MM.1S (cell line): ENCODE measurements around the gene ATP2A2.

ENCODE experiments used
- DNase-seq: peaks from one replicate; pipeline ENCODE4 v3.0.0-alpha.2; 2015
- H2AFZ ChIP-seq: fragments of 300-600 bp; sonication (generic); 2 replicates; pipeline ENCODE4 v1.6.0; 2016; ENCODE audit warnings: antibody characterized with exemption, low read length
- H3F3A ChIP-seq: fragments of 300-600 bp; sonication (generic); 2 replicates; pipeline ENCODE4 v1.6.1; 2016; ENCODE audit warnings: mild to moderate bottlenecking, antibody characterized with exemption, low read length, moderate library complexity, mixed read lengths; ENCODE audit not compliant: insufficient read depth
- H3K27ac ChIP-seq: fragments of 300-600 bp; sonication (generic); 2 replicates; pipeline ENCODE4 v1.5.1; 2016; ENCODE audit warnings: mild to moderate bottlenecking, low read length
- H3K27me3 ChIP-seq: fragments of 300-600 bp; sonication (generic); replicated peaks from 2 replicates; pipeline ENCODE4 v1.6.0; 2016; ENCODE audit warnings: low read length; ENCODE audit not compliant: insufficient read depth
- H3K36me3 ChIP-seq: fragments of 300-600 bp; sonication (generic); replicated peaks from 2 replicates; pipeline ENCODE4 v1.6.1; 2016; ENCODE audit warnings: mild to moderate bottlenecking, low read length, mixed read lengths; ENCODE audit not compliant: insufficient read depth
- H3K4me1 ChIP-seq: fragments of 300-600 bp; sonication (generic); 2 replicates; pipeline ENCODE4 v1.6.1; 2016; ENCODE audit warnings: low read length, mixed read lengths
- H3K4me2 ChIP-seq: fragments of 300-600 bp; sonication (generic); 2 replicates; pipeline ENCODE4 v1.6.0; 2016; ENCODE audit warnings: low read depth, low read length
- H3K4me3 ChIP-seq: fragments of 300-600 bp; sonication (generic); 2 replicates; pipeline ENCODE4 v1.5.1; 2016; ENCODE audit warnings: low read length, mixed read lengths
- H3K79me2 ChIP-seq: fragments of 300-600 bp; sonication (generic); 2 replicates; pipeline ENCODE4 v1.6.1; 2016; ENCODE audit warnings: mixed run types, low read length, mixed read lengths
- H3K9ac ChIP-seq: fragments of 300-600 bp; sonication (generic); 2 replicates; pipeline ENCODE4 v1.6.1; 2016; ENCODE audit warnings: low read length, mixed read lengths
- H3K9me2 ChIP-seq: fragments of 300-600 bp; sonication (generic); replicated peaks from 2 replicates; pipeline ENCODE4 v1.6.1; 2016; ENCODE audit warnings: mild to moderate bottlenecking, low read length, mixed read lengths; ENCODE audit not compliant: insufficient read depth
- H3K9me3 ChIP-seq: fragments of 300-600 bp; sonication (generic); replicated peaks from 2 replicates; pipeline ENCODE4 v1.6.1; 2016; ENCODE audit warnings: mild to moderate bottlenecking, low read length, mixed read lengths; ENCODE audit not compliant: insufficient read depth
- H4K20me1 ChIP-seq: fragments of 300-600 bp; sonication (generic); 2 replicates; pipeline ENCODE4 v1.6.1; 2016; ENCODE audit warnings: mild to moderate bottlenecking, low read length, moderate library complexity, mixed read lengths; ENCODE audit not compliant: insufficient read depth
- EZH2 ChIP-seq: fragments of 300-600 bp; sonication (generic); optimal IDR thresholded peaks from 2 replicates; pipeline ENCODE3; 2017; ENCODE audit warnings: low read depth, mild to moderate bottlenecking, antibody characterized with exemption, low read length, mixed read lengths
- EZH2phosphoT487 ChIP-seq: fragments of 300-600 bp; sonication (generic); IDR thresholded peaks from 2 replicates; pipeline ENCODE4 v1.6.1; 2018; ENCODE audit warnings: antibody characterized with exemption, low read length
- TF ChIP-seq, protein P1 (sequence below): fragments of 300-600 bp; sonication (generic); IDR thresholded peaks from 2 replicates; pipeline ENCODE4 v1.5.1; 2016; ENCODE audit warnings: antibody characterized with exemption, low read length, mixed read lengths

The ATP2A2 gene

DNA sequence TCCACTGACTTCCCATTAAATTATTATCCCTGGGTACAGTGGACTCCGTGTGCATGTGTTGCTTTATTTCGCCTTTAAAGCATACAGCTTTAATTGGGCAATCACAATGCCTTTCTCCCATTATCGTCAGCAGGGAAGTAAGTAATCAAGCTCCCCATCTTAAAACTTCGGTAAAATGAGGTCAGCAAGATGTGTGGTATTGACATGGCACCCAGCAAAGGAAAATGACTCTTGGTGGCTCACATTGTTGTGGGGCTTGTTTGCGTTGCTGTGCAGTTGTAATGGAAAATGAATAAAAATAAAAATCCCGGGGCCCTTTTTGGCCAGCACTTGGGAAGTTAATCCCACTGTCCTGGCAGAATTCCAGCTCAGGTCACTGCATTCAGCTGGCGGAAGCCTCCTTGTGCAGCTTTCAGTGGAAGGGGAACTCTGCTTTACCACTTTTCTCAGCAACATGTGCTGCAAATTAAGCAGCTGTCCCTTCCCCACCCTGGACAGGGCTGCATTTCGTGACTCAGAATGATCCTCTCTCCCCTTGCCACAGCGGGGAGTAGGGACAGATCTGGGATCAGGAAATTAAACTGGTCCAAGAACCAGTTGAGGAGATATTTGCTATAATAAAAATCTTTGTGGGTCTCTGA is 13.9 kb upstream of the ATP2A2 start:
- Histone ChIP-seq H3K79me2 (no peaks in the 10 kb centered on the region), H2AFZ (no peak overlapping the region), H3K27ac (no peak overlapping the region), H3K27me3 (no peaks in the 10 kb centered on the region), H3K9me2 (no peaks in the 10 kb centered on the region), H3K4me3 (no peak overlapping the region), H3K36me3 (no peaks in the 10 kb centered on the region), H3K4me1 (no peaks in the 10 kb centered on the region), H3K9ac (no peak overlapping the region), H3K4me2 (no peak overlapping the region), H3F3A (no peaks in the 10 kb centered on the region), H3K9me3 (no peaks in the 10 kb centered on the region), H4K20me1 (no peaks in the 10 kb centered on the region)
- TF ChIP-seq EZH2: no peak
- TF ChIP-seq, protein P1, sequence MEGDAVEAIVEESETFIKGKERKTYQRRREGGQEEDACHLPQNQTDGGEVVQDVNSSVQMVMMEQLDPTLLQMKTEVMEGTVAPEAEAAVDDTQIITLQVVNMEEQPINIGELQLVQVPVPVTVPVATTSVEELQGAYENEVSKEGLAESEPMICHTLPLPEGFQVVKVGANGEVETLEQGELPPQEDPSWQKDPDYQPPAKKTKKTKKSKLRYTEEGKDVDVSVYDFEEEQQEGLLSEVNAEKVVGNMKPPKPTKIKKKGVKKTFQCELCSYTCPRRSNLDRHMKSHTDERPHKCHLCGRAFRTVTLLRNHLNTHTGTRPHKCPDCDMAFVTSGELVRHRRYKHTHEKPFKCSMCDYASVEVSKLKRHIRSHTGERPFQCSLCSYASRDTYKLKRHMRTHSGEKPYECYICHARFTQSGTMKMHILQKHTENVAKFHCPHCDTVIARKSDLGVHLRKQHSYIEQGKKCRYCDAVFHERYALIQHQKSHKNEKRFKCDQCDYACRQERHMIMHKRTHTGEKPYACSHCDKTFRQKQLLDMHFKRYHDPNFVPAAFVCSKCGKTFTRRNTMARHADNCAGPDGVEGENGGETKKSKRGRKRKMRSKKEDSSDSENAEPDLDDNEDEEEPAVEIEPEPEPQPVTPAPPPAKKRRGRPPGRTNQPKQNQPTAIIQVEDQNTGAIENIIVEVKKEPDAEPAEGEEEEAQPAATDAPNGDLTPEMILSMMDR: no peak
- no peak for TF ChIP-seq EZH2phosphoT487
- DNase-seq: no peak

GRCh38 chr12:110269622-110270124 is 11.4 kb upstream of the ATP2A2 start:
- Histone ChIP-seq H3K36me3 (no peaks in the 10 kb centered on the region), H4K20me1 (no peaks in the 10 kb centered on the region), H3K9ac (no peak overlapping the region), H2AFZ (no peak overlapping the region), H3K9me2 (no peaks in the 10 kb centered on the region), H3K79me2 (no peaks in the 10 kb centered on the region), H3K27ac (no peak overlapping the region), H3K4me1 (no peaks in the 10 kb centered on the region), H3K9me3 (no peaks in the 10 kb centered on the region), H3K27me3 (no peaks in the 10 kb centered on the region), H3F3A (no peaks in the 10 kb centered on the region), H3K4me3 (no peak overlapping the region), H3K4me2 (no peak overlapping the region)
- TF ChIP-seq EZH2 (no peak), EZH2phosphoT487 (no peak)
- TF ChIP-seq, protein P1: no peak
- DNase-seq: no peak

GRCh38 chr12:110270125-110270962 is 10.7 kb upstream of the ATP2A2 start:
- no peak overlapping the region for H3K9ac ChIP-seq
- H2AFZ ChIP-seq: no peak overlapping the region
- H3K4me1 ChIP-seq: no peaks in the 10 kb centered on the region
- H3K36me3 ChIP-seq: no peaks in the 10 kb centered on the region
- H3F3A ChIP-seq: no peaks in the 10 kb centered on the region
- H3K4me2 ChIP-seq: no peak overlapping the region
- no peak overlapping the region for H3K4me3 ChIP-seq
- no peaks in the 10 kb centered on the region for H3K9me3 ChIP-seq
- no peak for DNase-seq
- no peaks in the 10 kb centered on the region for H4K20me1 ChIP-seq
- H3K27ac ChIP-seq: no peak overlapping the region
- H3K27me3 ChIP-seq: no peaks in the 10 kb centered on the region
- H3K9me2 ChIP-seq: no peaks in the 10 kb centered on the region
- H3K79me2 ChIP-seq: no peaks in the 10 kb centered on the region
- TF ChIP-seq, protein P1: no peak
- TF ChIP-seq EZH2 (no peak), EZH2phosphoT487 (no peak)
